ENCODE data around the gene AMBRA1.
"Not testable (repeated sequence)": the region's sequence is repeated elsewhere in the genome, so short reads cannot be mapped to it uniquely, and the experiment has no call there.

Gene AMBRA1

GRCh38 chr11:46594374-46594700 is 514 bp upstream of the AMBRA1 start:
- H3K27ac ChIP-seq (ENCODE audit: low read depth, low read length) = peak overlapping the region; percentile 71
- H3K36me3 ChIP-seq (ENCODE audit: insufficient read depth, low read length) = no peaks in the 10 kb centered on the region
- no peaks in the 10 kb centered on the region for H3K27me3 ChIP-seq (ENCODE audit: control insufficient read depth in 1 of 2, insufficient read depth in 2 of 2, low read length in 2 of 2)
- H3K9ac ChIP-seq (ENCODE audit: low read length) = peak overlapping the region; percentile 81
- H3K4me1 ChIP-seq (ENCODE audit: insufficient read depth, low read length) = peaks cover 30% of the 10 kb centered on the region
- no peaks in the 10 kb centered on the region for H3K9me3 ChIP-seq (ENCODE audit: low read length)
- H3K4me3 ChIP-seq (ENCODE audit: low read depth in 1 of 2, low read length in 2 of 2) = peak overlapping the region; percentile 78 to 83

DNA sequence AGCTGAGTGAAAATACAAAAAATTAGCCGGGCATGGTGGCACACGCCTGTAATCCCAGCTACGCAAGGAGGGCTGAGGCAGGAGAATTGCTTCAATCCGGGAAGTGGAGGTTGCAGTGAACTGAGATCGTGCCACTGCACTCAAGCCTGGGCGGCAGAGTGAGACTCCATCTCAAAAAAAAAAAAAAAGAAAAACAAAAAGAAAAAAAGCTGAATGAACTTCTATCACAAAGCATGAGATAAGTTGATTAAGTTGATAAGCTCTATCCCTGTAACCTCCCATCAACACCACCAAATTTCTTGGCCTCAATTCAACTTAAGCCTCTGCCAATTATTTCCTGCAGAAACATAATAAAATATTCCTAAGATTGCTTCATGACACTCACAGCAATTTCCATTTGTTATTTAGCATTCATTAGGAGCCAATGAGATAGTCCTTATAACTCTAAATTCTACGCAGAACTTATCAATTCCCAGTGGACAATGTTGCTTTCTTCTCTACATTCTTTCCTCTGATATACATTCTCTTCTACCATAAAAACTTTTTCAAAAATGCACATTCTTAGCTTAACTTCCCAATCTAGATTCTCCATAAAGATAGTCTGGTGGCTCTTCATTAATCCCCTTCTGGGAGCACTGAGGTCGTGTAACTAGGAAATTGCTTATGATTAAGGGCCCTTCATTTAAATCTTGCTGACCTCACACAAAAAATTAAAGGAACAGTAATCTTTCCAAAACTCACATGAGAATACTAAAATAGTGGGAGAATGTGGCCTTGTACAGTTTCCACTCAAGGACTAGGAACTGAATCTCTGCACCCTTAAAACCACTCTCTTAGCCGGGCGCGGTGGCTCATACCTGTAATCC is 2.9 kb downstream of the AMBRA1 start:
- Histone ChIP-seq H3K9ac (ENCODE audit: low read length) (no peak overlapping the region), H3K27ac (ENCODE audit: low read depth, low read length) (no peak overlapping the region), H3K4me3 (ENCODE audit: low read depth in 1 of 2, low read length in 2 of 2) (no peak overlapping the region), H3K4me1 (ENCODE audit: insufficient read depth, low read length) (peaks cover 30% of the 10 kb centered on the region), H3K36me3 (ENCODE audit: insufficient read depth, low read length) (no peaks in the 10 kb centered on the region), H3K9me3 (ENCODE audit: low read length) (no peaks in the 10 kb centered on the region), H3K27me3 (ENCODE audit: control insufficient read depth in 1 of 2, insufficient read depth in 2 of 2, low read length in 2 of 2) (no peaks in the 10 kb centered on the region)

DNA sequence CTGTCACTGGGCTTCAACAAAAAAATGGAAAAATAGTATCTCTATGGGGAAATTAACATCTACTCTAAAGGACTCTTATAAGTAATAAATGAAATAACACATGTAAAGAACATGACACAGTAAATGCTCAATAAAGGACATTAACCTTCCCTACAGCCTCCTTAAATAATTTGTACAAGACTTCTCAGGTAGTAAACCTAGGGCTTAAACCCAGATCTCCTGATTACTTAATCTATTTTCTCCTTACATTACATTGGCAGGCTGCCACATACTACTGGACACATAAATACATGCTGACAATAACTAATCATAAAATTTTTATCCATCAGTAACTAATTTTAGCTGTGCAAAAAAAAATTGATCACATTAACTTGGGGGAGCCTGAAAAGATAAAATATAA is 4.9 kb downstream of the AMBRA1 start:
- peaks cover 24% of the 10 kb centered on the region for H3K4me1 ChIP-seq (ENCODE audit: insufficient read depth, low read length)
- H3K9ac ChIP-seq (ENCODE audit: low read length) = no peak overlapping the region
- H3K27me3 ChIP-seq (ENCODE audit: control insufficient read depth in 1 of 2, insufficient read depth in 2 of 2, low read length in 2 of 2) = no peaks in the 10 kb centered on the region
- H3K27ac ChIP-seq (ENCODE audit: low read depth, low read length) = no peak overlapping the region
- H3K36me3 ChIP-seq (ENCODE audit: insufficient read depth, low read length) = no peaks in the 10 kb centered on the region
- H3K9me3 ChIP-seq (ENCODE audit: low read length) = no peaks in the 10 kb centered on the region
- H3K4me3 ChIP-seq (ENCODE audit: low read depth in 1 of 2, low read length in 2 of 2) = no peak overlapping the region

DNA sequence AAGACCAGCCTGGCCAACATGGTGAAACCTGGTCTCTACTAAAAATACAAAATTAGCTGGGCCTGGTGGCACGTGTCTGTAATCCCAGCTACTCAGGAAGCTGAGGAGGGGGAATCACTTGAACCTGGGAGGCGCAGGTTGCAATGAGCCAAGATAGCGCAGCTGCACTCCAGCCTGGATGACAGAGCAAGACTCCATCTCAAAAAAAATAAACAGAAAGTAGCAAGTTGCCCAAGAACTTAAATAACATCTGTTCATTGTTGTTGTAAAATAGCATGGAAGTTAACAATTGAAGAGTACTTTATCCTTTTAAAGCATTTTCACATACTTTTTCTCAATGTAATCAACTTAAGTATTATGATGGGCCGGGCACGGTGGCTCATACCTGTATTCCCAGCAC is 5.7 kb downstream of the AMBRA1 start:
- no peaks in the 10 kb centered on the region for H3K36me3 ChIP-seq (ENCODE audit: insufficient read depth, low read length)
- H3K9me3 ChIP-seq (ENCODE audit: low read length) = no peaks in the 10 kb centered on the region
- peaks cover 22% of the 10 kb centered on the region for H3K4me1 ChIP-seq (ENCODE audit: insufficient read depth, low read length)
- H3K27me3 ChIP-seq (ENCODE audit: control insufficient read depth in 1 of 2, insufficient read depth in 2 of 2, low read length in 2 of 2) = no peaks in the 10 kb centered on the region
- no peak overlapping the region for H3K27ac ChIP-seq (ENCODE audit: low read depth, low read length)
- no peak overlapping the region for H3K4me3 ChIP-seq (ENCODE audit: low read depth in 1 of 2, low read length in 2 of 2)
- no peak overlapping the region for H3K9ac ChIP-seq (ENCODE audit: low read length)

- H3K27ac ChIP-seq (ENCODE audit: low read depth, low read length) = not testable (repeated sequence)
These were observed 10.3 kb downstream of the AMBRA1 start for GRCh38 chr11:46583513-46583912.

GRCh38 chr11:46582588-46582987 is 11.2 kb downstream of the AMBRA1 start:
- H3K36me3 ChIP-seq (ENCODE audit: insufficient read depth, low read length) = no peaks in the 10 kb centered on the region
- no peaks in the 10 kb centered on the region for H3K9me3 ChIP-seq (ENCODE audit: low read length)
- H3K27me3 ChIP-seq (ENCODE audit: control insufficient read depth in 1 of 2, insufficient read depth in 2 of 2, low read length in 2 of 2) = no peaks in the 10 kb centered on the region
- H3K4me3 ChIP-seq (ENCODE audit: low read depth in 1 of 2, low read length in 2 of 2) = no peak overlapping the region
- H3K4me1 ChIP-seq (ENCODE audit: insufficient read depth, low read length) = no peaks in the 10 kb centered on the region
- H3K27ac ChIP-seq (ENCODE audit: low read depth, low read length) = no peak overlapping the region
- no peak overlapping the region for H3K9ac ChIP-seq (ENCODE audit: low read length)

More at GRCh38 chr11:46583513-46583912, 10.3 kb downstream of the AMBRA1 start:
- not testable (repeated sequence) for H3K9me3 ChIP-seq (ENCODE audit: low read length); H3K36me3 ChIP-seq (ENCODE audit: insufficient read depth, low read length); H3K4me1 ChIP-seq (ENCODE audit: insufficient read depth, low read length); H3K9ac ChIP-seq (ENCODE audit: low read length); H3K27me3 ChIP-seq (ENCODE audit: control insufficient read depth in 1 of 2, insufficient read depth in 2 of 2, low read length in 2 of 2); H3K4me3 ChIP-seq (ENCODE audit: low read depth in 1 of 2, low read length in 2 of 2)

DNA sequence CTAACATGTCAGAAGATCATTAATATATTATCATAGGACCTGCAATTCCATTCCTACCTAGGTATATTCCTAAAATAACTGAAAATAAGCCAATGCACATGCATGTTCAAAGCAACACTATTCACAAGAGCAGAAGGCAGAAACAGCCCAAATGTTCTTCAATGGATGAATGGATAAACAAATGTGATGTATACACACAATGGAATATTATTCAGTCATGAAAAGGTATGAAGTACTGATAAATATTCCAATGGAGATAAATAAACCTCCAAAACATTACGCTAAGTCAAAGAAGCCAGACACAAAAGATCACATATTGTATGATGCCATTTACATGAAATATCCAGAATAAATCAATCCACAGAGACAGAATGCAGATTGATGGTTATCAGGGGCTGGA is 16.8 kb downstream of the AMBRA1 start:
- Histone ChIP-seq H3K27me3 (ENCODE audit: control insufficient read depth in 1 of 2, insufficient read depth in 2 of 2, low read length in 2 of 2) (no peaks in the 10 kb centered on the region), H3K9ac (ENCODE audit: low read length) (no peak overlapping the region), H3K27ac (ENCODE audit: low read depth, low read length) (no peak overlapping the region), H3K9me3 (ENCODE audit: low read length) (no peaks in the 10 kb centered on the region), H3K36me3 (ENCODE audit: insufficient read depth, low read length) (no peaks in the 10 kb centered on the region), H3K4me3 (ENCODE audit: low read depth in 1 of 2, low read length in 2 of 2) (no peak overlapping the region), H3K4me1 (ENCODE audit: insufficient read depth, low read length) (peaks cover 7% of the 10 kb centered on the region)

DNA sequence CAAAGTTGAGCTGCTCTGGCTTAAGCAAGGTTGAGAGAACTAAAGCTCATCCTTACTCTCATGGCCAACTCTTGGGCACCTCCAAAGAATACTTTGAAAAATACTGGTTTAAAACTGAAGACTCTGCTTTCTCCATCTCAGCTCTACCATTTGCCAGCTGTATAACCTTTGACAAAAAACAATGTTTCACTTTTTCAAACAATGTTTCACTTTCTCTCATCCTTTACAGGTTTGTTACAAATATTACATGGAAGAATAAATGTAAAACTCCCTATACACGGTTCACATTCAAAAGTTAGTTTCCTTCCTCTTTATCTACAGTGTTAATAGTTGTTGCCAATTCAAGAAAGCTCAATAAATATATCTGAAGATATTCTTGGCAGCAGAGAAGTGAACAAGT is 19.2 kb downstream of the AMBRA1 start:
- Histone ChIP-seq H3K9me3 (ENCODE audit: low read length) (no peaks in the 10 kb centered on the region), H3K4me1 (ENCODE audit: insufficient read depth, low read length) (peaks cover 7% of the 10 kb centered on the region), H3K27me3 (ENCODE audit: control insufficient read depth in 1 of 2, insufficient read depth in 2 of 2, low read length in 2 of 2) (no peaks in the 10 kb centered on the region), H3K27ac (ENCODE audit: low read depth, low read length) (no peak overlapping the region), H3K4me3 (ENCODE audit: low read depth in 1 of 2, low read length in 2 of 2) (no peak overlapping the region), H3K36me3 (ENCODE audit: insufficient read depth, low read length) (no peaks in the 10 kb centered on the region), H3K9ac (ENCODE audit: low read length) (no peak overlapping the region)

DNA sequence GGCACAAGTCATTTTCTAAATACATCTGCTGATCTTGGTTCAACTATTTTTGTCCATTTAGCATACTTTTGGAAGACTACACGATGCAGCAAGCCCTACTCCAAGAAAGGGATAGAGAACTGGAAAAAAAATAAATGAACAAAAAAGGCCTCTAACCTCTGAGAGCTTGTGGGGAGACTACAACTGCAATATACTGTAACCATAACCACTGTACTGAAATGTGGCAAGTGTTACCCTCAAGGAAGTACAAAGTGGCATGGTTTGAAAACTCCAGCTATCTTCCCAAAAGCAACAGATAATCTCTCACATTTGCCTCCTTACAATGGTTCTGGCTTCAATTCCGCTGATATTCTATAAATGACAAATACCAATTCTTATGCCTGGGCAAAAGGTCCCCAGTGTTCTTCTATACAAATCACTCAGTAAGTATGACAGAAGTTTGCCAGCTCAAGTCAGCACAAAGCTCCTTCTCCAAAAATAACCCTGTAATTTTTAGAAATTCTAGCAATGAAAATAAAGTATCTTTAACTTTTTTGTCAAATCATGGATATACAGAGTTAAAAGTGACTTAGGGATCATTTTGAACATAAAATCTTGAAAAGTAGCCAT is 22.9 kb downstream of the AMBRA1 start:
- H3K9me3 ChIP-seq (ENCODE audit: low read length) = no peaks in the 10 kb centered on the region
- no peak overlapping the region for H3K27ac ChIP-seq (ENCODE audit: low read depth, low read length)
- H3K9ac ChIP-seq (ENCODE audit: low read length) = no peak overlapping the region
- H3K27me3 ChIP-seq (ENCODE audit: control insufficient read depth in 1 of 2, insufficient read depth in 2 of 2, low read length in 2 of 2) = no peaks in the 10 kb centered on the region
- no peak overlapping the region for H3K4me3 ChIP-seq (ENCODE audit: low read depth in 1 of 2, low read length in 2 of 2)
- peaks cover 4% of the 10 kb centered on the region for H3K4me1 ChIP-seq (ENCODE audit: insufficient read depth, low read length)
- H3K36me3 ChIP-seq (ENCODE audit: insufficient read depth, low read length) = no peaks in the 10 kb centered on the region

GRCh38 chr11:46565232-46565840 is 28.5 kb downstream of the AMBRA1 start:
- Histone ChIP-seq H3K27me3 (ENCODE audit: control insufficient read depth in 1 of 2, insufficient read depth in 2 of 2, low read length in 2 of 2) (no peaks in the 10 kb centered on the region), H3K4me3 (ENCODE audit: low read depth in 1 of 2, low read length in 2 of 2) (no peak overlapping the region), H3K9ac (ENCODE audit: low read length) (no peak overlapping the region), H3K4me1 (ENCODE audit: insufficient read depth, low read length) (peaks cover 10% of the 10 kb centered on the region), H3K27ac (ENCODE audit: low read depth, low read length) (no peak overlapping the region), H3K36me3 (ENCODE audit: insufficient read depth, low read length) (no peaks in the 10 kb centered on the region), H3K9me3 (ENCODE audit: low read length) (no peaks in the 10 kb centered on the region)

GRCh38 chr11:46564459-46564858 is 29.4 kb downstream of the AMBRA1 start:
- Histone ChIP-seq H3K9me3 (ENCODE audit: low read length) (no peaks in the 10 kb centered on the region), H3K9ac (ENCODE audit: low read length) (no peak overlapping the region), H3K4me1 (ENCODE audit: insufficient read depth, low read length) (peaks cover 10% of the 10 kb centered on the region), H3K27ac (ENCODE audit: low read depth, low read length) (no peak overlapping the region), H3K4me3 (ENCODE audit: low read depth in 1 of 2, low read length in 2 of 2) (no peak overlapping the region), H3K27me3 (ENCODE audit: control insufficient read depth in 1 of 2, insufficient read depth in 2 of 2, low read length in 2 of 2) (no peaks in the 10 kb centered on the region), H3K36me3 (ENCODE audit: insufficient read depth, low read length) (no peaks in the 10 kb centered on the region)

Measured in muscle layer of colon (tissue), 2 donors.